ENCODE results near the gene ENPP6.

ENPP6 gene

DNA sequence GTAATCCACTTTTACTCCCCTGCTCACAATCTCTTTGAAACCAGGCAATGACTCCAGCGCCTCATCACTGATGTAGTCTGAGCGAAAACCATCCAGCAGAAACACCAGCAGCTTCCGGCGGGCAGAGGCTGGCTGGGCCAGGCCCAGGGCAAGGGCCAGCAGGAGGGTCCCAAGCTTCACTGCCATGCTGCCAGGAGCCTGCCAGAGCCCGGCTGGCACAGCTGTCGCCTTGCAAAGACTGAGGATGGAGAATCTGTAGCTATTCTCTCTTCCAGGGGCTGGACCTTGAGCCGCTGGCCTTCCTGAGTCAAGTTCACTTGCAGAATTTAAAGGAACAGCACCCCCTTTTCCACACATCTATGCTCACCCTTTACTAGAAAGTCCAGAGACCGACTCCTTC is at the start of gene ENPP6:
ENPP6 (minus strand) TSS at position 240 of the 400 bp plus-strand sequence; CDS start at position 186, 54 bp downstream.
- DNase-seq, result no peak

GRCh38 chr4:184267206-184267608 is 49.5 kb upstream of the ENPP6 start:
- DNase-seq, result no peak

DNA sequence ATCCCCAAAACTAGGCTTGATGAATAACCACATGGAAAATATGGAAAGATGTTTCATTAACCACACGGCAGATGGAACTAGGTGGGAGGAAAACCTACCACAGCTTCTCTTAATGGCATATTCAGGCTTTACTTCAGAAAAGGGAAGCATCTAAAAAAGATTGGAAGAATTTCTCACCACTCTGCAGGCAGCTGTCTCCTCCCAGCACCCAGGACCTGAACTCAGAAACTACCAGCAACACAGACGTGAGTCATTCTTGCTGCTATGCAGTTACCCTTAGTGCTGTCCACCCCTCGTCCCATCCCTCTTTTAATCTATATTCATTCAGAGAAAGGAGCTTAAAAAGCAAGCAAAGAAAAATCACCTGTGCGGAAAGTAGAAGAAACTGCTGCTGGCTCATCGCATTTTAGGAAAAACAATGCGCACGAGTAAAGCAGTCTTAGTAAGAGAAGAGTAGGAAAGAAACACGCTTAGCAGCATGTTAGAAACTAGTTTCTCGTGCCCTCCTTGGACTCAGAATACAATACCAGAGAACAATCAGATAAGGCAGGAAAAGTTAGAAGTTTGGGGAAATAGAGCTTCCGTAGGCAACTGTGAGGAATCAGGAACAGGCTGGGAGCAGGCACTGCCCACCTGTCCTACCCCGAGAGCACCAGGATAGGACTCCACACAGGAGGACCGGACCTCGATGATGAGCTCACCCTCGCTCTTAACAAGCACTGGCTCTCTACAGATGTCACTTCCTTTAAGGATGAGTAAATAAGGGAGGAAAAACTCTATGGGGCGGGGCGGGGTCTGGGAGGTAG is 48.1 kb upstream of the ENPP6 start:
- DNase-seq, result no peak

GRCh38 chr4:184263910-184264732 is 46.4 kb upstream of the ENPP6 start:
- no peak for DNase-seq

- no peak for DNase-seq
Measured at GRCh38 chr4:184263461-184263860, 45.8 kb upstream of the ENPP6 start.

- DNase-seq, result no peak
Measured at GRCh38 chr4:184262901-184263300, 45.2 kb upstream of the ENPP6 start.

- DNase-seq, result no peak
Measured at GRCh38 chr4:184261246-184261645, 43.6 kb upstream of the ENPP6 start.

- no peak for DNase-seq
Measured at GRCh38 chr4:184259866-184260265, 42.2 kb upstream of the ENPP6 start.

- no peak for DNase-seq
Measured at GRCh38 chr4:184259081-184259480, 41.4 kb upstream of the ENPP6 start.

DNA sequence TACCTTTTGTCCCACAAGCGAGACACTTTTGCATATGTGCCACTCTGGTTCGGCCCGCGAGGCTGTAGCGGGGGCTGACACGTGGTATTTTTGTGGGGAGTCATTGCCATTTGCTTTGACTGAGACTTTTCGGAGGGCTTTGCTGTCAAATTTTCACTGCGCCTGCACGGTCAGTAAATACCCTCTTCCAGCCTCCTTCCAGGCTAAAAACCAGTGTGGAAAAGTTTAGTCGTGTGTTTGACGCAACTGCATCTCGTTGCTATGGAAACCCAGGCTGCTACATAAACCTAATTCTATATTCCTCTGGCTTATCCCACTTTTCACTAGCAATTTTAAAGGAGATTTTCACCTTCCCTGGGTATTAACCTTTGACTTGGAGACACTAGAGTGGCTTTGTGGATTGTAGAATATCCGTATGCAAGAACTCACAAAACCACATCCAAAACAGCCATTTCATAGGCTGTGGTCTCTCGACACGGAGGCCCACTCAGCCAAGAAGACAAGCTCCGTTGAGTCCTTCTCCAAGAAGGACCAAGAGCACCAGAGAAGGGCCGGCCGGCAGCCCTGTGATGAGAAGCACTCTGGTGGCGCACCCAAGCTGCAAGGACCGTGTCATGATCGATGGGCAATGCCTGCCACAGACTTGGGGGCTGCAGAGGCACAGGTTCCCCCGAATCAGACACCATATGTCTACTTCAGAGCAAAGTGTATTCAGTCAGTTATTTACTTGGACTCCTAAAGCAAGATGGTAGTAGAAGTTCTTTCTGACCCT is 38.4 kb upstream of the ENPP6 start:
- DNase-seq, result no peak

DNA sequence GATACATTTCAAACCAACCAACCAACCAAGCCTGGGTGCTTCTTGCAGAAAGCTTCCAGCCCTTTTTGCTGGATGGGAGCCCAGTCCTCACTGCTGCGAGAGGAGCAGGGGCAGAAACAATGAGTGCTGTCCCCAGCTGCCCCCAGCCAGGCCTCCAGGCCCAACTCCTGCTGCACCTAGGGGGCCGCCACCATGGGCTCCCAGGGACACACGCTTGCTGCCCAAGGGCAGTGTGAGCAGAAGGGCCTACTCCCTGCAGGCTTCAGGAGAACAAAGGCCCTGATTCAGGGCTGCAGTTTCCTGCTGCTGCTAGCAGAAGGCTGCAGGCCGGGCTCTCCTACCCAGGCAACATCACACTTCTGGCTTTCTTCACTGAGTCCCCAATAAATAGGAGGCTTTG is 37.7 kb upstream of the ENPP6 start:
- DNase-seq, result no peak

DNA sequence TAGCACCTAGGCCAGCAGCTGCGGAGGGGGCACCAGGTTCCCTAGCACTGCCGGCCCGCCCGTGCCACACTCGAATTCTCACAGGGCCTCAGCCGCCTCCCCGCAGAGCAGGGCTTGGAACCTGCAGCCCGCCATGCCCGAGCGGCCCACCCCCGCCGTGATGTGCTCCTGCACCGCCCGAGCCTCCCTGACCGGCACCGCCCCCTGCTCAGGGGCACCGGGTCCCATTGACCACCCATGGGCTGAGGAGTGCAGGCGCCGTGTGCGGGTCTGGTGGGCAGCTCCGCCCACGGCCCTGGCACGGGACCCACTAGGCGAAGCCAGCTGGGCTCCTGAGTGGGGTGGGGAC is 35.4 kb upstream of the ENPP6 start:
- DNase-seq, result no peak

- no peak for DNase-seq
Measured at GRCh38 chr4:184252136-184253071, 34.7 kb upstream of the ENPP6 start.

DNA sequence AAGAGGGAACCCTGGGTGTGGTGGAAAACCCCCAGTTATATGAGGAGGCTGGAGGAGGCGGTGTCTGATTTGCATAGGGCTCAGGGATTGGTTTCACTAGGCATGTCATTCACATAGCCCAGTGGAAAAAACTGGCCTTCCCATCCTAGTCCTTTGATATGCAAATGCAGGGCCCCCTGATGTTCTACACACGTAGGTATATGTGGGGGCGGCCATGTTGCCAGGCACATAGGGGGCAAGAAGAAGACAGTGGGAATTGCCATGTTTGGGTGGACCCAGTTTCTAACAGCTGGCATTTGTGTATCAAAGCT is 34.0 kb upstream of the ENPP6 start:
- no peak for DNase-seq

DNA sequence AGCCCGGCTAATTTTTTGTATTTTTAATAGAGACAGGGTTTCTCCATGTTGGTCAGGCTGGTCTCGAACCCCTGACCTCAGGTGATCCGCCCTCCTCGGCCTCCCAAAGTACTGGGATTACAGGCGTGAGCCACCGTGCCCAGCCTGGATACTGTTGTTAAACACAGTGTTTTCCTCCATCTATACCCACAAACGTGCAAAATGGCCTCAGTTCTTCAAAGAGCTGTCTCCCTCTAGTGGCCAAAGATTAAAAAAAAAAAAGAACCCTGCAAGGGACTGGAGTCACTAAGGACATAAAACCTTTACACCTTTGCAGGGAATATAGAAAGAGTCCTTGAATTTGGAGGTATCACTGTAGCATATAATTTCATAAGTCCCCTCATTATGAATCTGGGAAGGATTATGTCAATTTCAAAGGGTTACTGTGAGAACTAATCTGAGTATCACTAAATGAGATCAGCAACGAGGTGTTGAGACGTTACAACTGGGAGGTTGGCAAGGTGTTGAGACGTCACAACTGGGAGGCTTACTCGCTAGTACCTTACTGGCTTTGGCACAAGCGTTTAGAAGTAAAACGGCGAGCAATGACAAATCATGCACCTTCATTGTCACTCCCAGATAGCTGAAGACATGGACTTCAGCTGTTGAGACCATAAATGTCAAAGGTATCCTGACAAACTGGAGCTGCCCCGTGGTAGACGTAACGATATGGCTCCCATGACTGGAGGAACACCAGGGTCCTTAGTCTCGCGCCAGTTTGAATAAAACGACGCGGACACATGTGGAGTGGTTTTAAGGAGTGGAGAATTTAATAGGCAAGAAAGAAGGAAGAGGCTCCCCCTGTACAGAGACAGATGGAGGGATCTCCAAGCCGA is 33.4 kb upstream of the ENPP6 start:
- DNase-seq, result no peak

DNA sequence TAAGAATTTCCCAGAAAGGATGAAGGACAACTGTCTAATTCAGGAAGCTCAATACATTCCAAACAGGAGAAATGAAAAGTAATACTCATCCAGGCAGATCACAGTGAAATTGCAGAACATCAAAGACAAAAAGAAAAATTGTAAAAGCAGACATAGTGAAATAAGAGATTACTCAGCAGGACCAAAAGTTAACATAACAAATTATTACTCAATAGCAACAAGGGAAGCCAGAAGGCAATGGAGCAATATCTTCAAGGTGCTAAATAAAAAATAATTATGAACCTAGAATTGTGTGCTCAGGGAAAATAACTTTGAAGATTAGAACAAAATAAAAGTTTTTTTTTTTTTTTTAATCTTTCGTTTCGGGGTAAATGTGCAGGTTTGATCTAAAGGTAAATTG is 30.5 kb upstream of the ENPP6 start:
- DNase-seq, result no peak

DNA sequence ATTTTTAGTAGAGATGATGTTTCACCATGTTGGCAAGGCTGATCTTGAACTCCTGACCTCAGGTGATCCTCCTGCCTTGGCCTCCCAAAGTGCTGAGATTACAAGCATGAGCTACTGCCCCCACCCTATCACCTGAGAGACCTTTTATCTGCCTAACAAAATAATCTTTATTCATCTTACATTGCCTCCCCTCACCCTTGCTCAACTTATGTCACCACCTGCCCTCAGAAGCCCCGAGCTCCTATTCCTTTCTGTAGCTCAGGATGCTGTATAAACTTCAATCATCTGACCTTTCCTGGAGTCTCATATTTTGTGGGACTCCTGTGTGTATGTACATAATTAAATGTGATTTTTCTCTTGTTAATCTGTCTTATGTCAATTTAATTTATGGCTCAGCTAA is 29.7 kb upstream of the ENPP6 start:
- DNase-seq, result no peak

GRCh38 chr4:184246426-184246825 is 28.8 kb upstream of the ENPP6 start:
- no peak for DNase-seq

DNA sequence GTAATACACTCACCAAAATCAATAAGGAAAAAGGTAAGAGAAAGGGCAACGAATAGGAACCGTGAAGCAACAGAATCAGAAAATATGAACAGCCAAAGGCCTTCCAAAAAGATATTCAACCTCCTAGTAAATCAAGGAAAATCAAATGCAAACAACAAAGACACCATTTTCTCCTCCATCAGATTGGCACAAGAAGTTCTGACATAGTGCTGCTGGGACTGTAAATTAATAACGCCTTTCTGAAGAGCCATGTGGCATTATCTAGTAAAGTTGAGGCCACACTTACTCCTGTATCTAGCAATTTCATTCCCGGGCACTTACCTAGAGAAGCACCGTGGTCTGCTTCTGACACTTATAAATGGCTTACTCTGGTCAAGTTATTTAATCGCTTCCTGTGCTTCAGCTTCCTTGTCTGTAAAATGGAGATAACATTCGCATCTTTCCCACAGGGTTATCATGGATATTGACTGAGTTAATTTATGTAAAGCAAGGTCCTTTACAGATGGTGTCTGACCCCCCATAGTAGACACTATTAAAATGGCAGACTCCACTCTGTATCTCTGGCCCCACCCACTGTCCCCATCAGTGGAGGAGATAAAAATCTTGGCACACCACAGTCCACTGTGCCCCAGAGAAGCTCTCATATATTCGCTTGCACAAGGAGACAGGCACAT is 20.5 kb upstream of the ENPP6 start:
- no peak for DNase-seq

DNA sequence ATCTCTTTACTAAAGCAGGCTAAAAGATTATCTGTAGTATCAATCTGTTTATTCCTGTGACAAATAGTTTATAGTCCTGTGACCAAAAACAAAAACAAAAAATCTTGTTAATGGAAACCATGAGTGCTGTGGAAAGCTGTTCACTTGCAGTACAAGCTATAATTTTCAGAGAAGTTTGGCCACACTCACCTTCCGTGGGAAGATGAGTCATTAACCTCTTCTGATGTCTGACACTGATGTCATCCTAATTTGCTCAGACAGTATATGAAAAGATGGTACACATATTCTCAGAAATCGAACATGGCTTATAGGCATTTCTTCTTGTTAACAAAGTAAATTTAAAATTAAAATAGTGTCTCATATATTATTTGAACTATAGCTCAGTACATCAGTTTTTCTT is 19.9 kb upstream of the ENPP6 start:
- DNase-seq, result no peak

- no peak for DNase-seq
Measured at GRCh38 chr4:184235526-184235925, 17.9 kb upstream of the ENPP6 start.

Data from cortex of kidney (tissue), 1 donor.